ENCODE data around the gene NMNAT2. TPM values are rescaled to one million over a fixed set of nuclear protein-coding genes. Genes with fewer than 3 reads are reported as not detected.
A peak's percentile ranks its signal among the peaks of the same experiment; 100 is the strongest.
"Not testable (repeated sequence)": the region's sequence is repeated elsewhere in the genome, so short reads cannot be mapped to it uniquely, and the experiment has no call there.

The NMNAT2 gene
- total RNA-seq, 1 donor from 2014 or later: 34.2 TPM

GRCh38 chr1:183244466-183244865 is 173.7 kb downstream of the NMNAT2 start:
- DNase-seq (ENCODE audit: low spot score in 2 of 2): no peak
- no peak for FAIRE-seq

GRCh38 chr1:183243161-183244050 is 174.8 kb downstream of the NMNAT2 start:
- DNase-seq (ENCODE audit: low spot score in 2 of 2) (no peak), FAIRE-seq (no peak)

- DNase-seq (ENCODE audit: low spot score in 2 of 2) (no peak), FAIRE-seq (no peak)
These were observed 175.6 kb downstream of the NMNAT2 start for GRCh38 chr1:183242556-183242955.

GRCh38 chr1:183241471-183241870 is 176.7 kb downstream of the NMNAT2 start:
- no peak for DNase-seq (ENCODE audit: low spot score in 2 of 2)
- no peak for FAIRE-seq

- FAIRE-seq; DNase-seq (ENCODE audit: low spot score in 2 of 2): not testable (repeated sequence)
These were observed 177.3 kb downstream of the NMNAT2 start for GRCh38 chr1:183240853-183241252.

GRCh38 chr1:183240526-183240825 is 177.7 kb downstream of the NMNAT2 start:
- DNase-seq (ENCODE audit: low spot score in 2 of 2) (no peak), FAIRE-seq (no peak)

- FAIRE-seq: no peak
- DNase-seq (ENCODE audit: low spot score in 2 of 2): no peak
These were observed 178.2 kb downstream of the NMNAT2 start for GRCh38 chr1:183239793-183240525.

- FAIRE-seq: no peak
- DNase-seq (ENCODE audit: low spot score in 2 of 2): no peak
These were observed 178.9 kb downstream of the NMNAT2 start for GRCh38 chr1:183239220-183239742.

GRCh38 chr1:183238071-183238470 is 180.1 kb downstream of the NMNAT2 start:
- FAIRE-seq (no peak), DNase-seq (ENCODE audit: low spot score in 2 of 2) (no peak)

GRCh38 chr1:183237046-183237445 is 181.1 kb downstream of the NMNAT2 start:
- FAIRE-seq: no peak

GRCh38 chr1:183236158-183236725 is 181.9 kb downstream of the NMNAT2 start:
- no peak for FAIRE-seq
- no peak for DNase-seq (ENCODE audit: low spot score in 2 of 2)

More at GRCh38 chr1:183237046-183237445, 181.1 kb downstream of the NMNAT2 start:
- no peak for DNase-seq (ENCODE audit: low spot score in 2 of 2)

GRCh38 chr1:183235503-183235902 is 182.7 kb downstream of the NMNAT2 start:
- DNase-seq (ENCODE audit: low spot score in 2 of 2) (no peak), FAIRE-seq (no peak)

GRCh38 chr1:183234660-183235476 is 183.3 kb downstream of the NMNAT2 start:
- DNase-seq (ENCODE audit: low spot score in 2 of 2) (peak in 1 of 2 donors; percentile 49), FAIRE-seq (no peak)

- FAIRE-seq (no peak), DNase-seq (ENCODE audit: low spot score in 2 of 2) (no peak)
These were observed 185.1 kb downstream of the NMNAT2 start for GRCh38 chr1:183233113-183233512.

GRCh38 chr1:183231545-183231944 is 186.6 kb downstream of the NMNAT2 start:
- no peak for FAIRE-seq

GRCh38 chr1:183230413-183230812 is 187.8 kb downstream of the NMNAT2 start:
- DNase-seq (ENCODE audit: low spot score in 2 of 2) (no peak), FAIRE-seq (no peak)

More at GRCh38 chr1:183231545-183231944, 186.6 kb downstream of the NMNAT2 start:
- no peak for DNase-seq (ENCODE audit: low spot score in 2 of 2)

- DNase-seq (ENCODE audit: low spot score in 2 of 2) (no peak), FAIRE-seq (no peak)
These were observed 189.6 kb downstream of the NMNAT2 start for GRCh38 chr1:183228347-183229220.

- DNase-seq (ENCODE audit: low spot score in 2 of 2) (peak in 1 of 2 donors; percentile 17), FAIRE-seq (no peak)
These were observed 190.5 kb downstream of the NMNAT2 start for GRCh38 chr1:183227422-183228346.

Measured in frontal cortex (tissue), 4 donors.